Measurements from ENCODE around the gene OCSTAMP. TPM values are rescaled to one million over a fixed set of nuclear protein-coding genes. Genes with fewer than 3 reads are reported as not detected.

OCSTAMP gene
- total and polyA plus RNA-seq, 12 donors: not detected

GRCh38 chr20:46539113-46539512 lies 11.3 kb downstream of the OCSTAMP start:
- H3K36me3 ChIP-seq: no peaks in the 10 kb centered on the region
- no peak for ATAC-seq
- peaks cover 0 to 68% (median 58%) of the 10 kb centered on the region in 7 donors for H3K27me3 ChIP-seq
- intact Hi-C loops (cut with DNase I): loop anchor here in 1 of 10 donors (10.0 kb wide), 1 partner anchor 116 kb away; the partner anchor contains the start of gene SLC13A3
- no peaks in the 10 kb centered on the region for H3K9me3 ChIP-seq
- no peak overlapping the region for H3K27ac ChIP-seq
- no peaks in the 10 kb centered on the region for H3K4me1 ChIP-seq
- no peak for TF ChIP-seq CTCF (IDR thresholded peaks at IDR 0.05)
- no peak for DNase-seq
- 79 to 88% methylated on average over 2 of the region's 2 CpGs for WGBS, 2 donors
- no peak overlapping the region for H3K4me3 ChIP-seq

GRCh38 chr20:46530640-46531039 lies 19.8 kb downstream of the OCSTAMP start:
- H3K36me3 ChIP-seq: no peaks in the 10 kb centered on the region
- no peak overlapping the region for H3K27ac ChIP-seq
- DNase-seq: no peak
- intact Hi-C loops (cut with DNase I): loop anchor here in 1 of 10 donors (10.0 kb wide), 1 partner anchor 124 kb away; the partner anchor contains the start of gene SLC13A3
- TF ChIP-seq CTCF (IDR thresholded peaks at IDR 0.05): no peak
- H3K4me1 ChIP-seq: no peaks in the 10 kb centered on the region
- no peak overlapping the region for H3K4me3 ChIP-seq
- peaks cover 0 to 46% (median 22%) of the 10 kb centered on the region in 7 donors for H3K27me3 ChIP-seq
- 58 to 70% methylated on average over 4 of the region's 4 CpGs for WGBS, 2 donors
- H3K9me3 ChIP-seq: no peaks in the 10 kb centered on the region
- ATAC-seq: no peak

GRCh38 chr20:46523696-46524328 lies 26.6 kb downstream of the OCSTAMP start:
- H3K27me3 ChIP-seq: peaks cover 0 to 35% (median 21%) of the 10 kb centered on the region in 7 donors
- intact Hi-C loops (cut with DNase I): loop anchor here in 3 of 10 donors (5.0 to 10.0 kb wide), 2 partner anchors 158 to 161 kb away; partner anchors contain the start of gene TP53RK (in 1 of the 3)
- H3K4me1 ChIP-seq: no peaks in the 10 kb centered on the region
- no peak for TF ChIP-seq CTCF (IDR thresholded peaks at IDR 0.05)
- H3K9me3 ChIP-seq: peaks cover 0 to 4% (median 0%) of the 10 kb centered on the region in 11 donors
- DNase-seq (no peak), ATAC-seq (no peak)
- no peak overlapping the region for H3K27ac ChIP-seq
- H3K36me3 ChIP-seq: no peaks in the 10 kb centered on the region
- WGBS, 2 donors: 51% methylated on average over 2 of the region's 2 CpGs
- H3K4me3 ChIP-seq: no peak overlapping the region

GRCh38 chr20:46523108-46523507 lies 27.3 kb downstream of the OCSTAMP start:
- Histone ChIP-seq H3K9me3 (peaks cover 0 to 4% (median 0%) of the 10 kb centered on the region in 11 donors), H3K4me1 (no peaks in the 10 kb centered on the region), H3K36me3 (no peaks in the 10 kb centered on the region), H3K4me3 (no peak overlapping the region), H3K27ac (no peak overlapping the region), H3K27me3 (peaks cover 0 to 34% (median 20%) of the 10 kb centered on the region in 7 donors)
- DNase-seq: no peak
- 41 to 48% methylated on average over 5 of the region's 5 CpGs for WGBS, 2 donors
- intact Hi-C loops (cut with DNase I): loop anchor here in 3 of 10 donors (5.0 to 10.0 kb wide), 2 partner anchors 159 to 162 kb away; partner anchors contain the start of gene TP53RK (in 1 of the 3)
- no peak for TF ChIP-seq CTCF (IDR thresholded peaks at IDR 0.05)
- no peak for ATAC-seq
